Measurements from ENCODE around the gene DELE1. TPM values are rescaled to one million over a fixed set of nuclear protein-coding genes. Genes with fewer than 3 reads are reported as not detected.

The DELE1 gene
- total and polyA plus RNA-seq, 2 donors (not counting 1 experiment from before 2014, with no cell fraction given) = 38.6 to 40.5 TPM

- H3K27me3 ChIP-seq (ENCODE audit: control insufficient read depth, insufficient read depth, low read length) = no peaks in the 10 kb centered on the region
- H3K4me2 ChIP-seq (ENCODE audit: extremely low read depth, insufficient read depth, low read length) = no peak overlapping the region
- no peak for DNase-seq (ENCODE audit: low read depth in 2 of 2)
- peaks cover 8% of the 10 kb centered on the region for H3K79me2 ChIP-seq (ENCODE audit: control insufficient read depth, insufficient read depth, low read length)
- no peaks in the 10 kb centered on the region for H3K4me1 ChIP-seq (ENCODE audit: control insufficient read depth, extremely low read depth, insufficient read depth, low read length)
- no peaks in the 10 kb centered on the region for H3K9me3 ChIP-seq (ENCODE audit: control insufficient read depth, insufficient read depth, low read depth, low read length)
- H3K9ac ChIP-seq (ENCODE audit: insufficient read depth, low read length) = no peak overlapping the region
- H3K36me3 ChIP-seq (ENCODE audit: control insufficient read depth, insufficient read depth, low read length) = no peaks in the 10 kb centered on the region
- H2AFZ ChIP-seq (ENCODE audit: low read length) = no peak overlapping the region
- no peak overlapping the region for H3K27ac ChIP-seq (ENCODE audit: insufficient read depth, low read length)
- TF ChIP-seq CTCF (conservative IDR thresholded peaks at IDR 0.05 in 1 of 2, IDR thresholded peaks at IDR 0.05 in 1 of 2; ENCODE audit: low read depth in 1 of 2, low read length in 2 of 2) = no peak
- TF ChIP-seq EZH2 (IDR thresholded peaks at IDR 0.05; ENCODE audit: low read length, missing control alignments) = no peak
- H3K4me3 ChIP-seq (replicated peaks in 1 of 4; ENCODE audit: control extremely low read depth in 1 of 4, insufficient read depth in 1 of 4, low read depth in 3 of 4, low read length in 4 of 4) = no peak overlapping the region
- no peaks in the 10 kb centered on the region for H4K20me1 ChIP-seq (ENCODE audit: control insufficient read depth, extremely low read depth, insufficient read depth, low read length)
These were observed 41.4 kb downstream of the DELE1 start for GRCh38 chr5:141965071-141965470.

- no peaks in the 10 kb centered on the region for H3K36me3 ChIP-seq (ENCODE audit: control insufficient read depth, insufficient read depth, low read length)
- H3K9ac ChIP-seq (ENCODE audit: insufficient read depth, low read length) = no peak overlapping the region
- H2AFZ ChIP-seq (ENCODE audit: low read length) = no peak overlapping the region
- DNase-seq (ENCODE audit: low read depth in 2 of 2) = no peak
- peaks cover 6% of the 10 kb centered on the region for H3K4me1 ChIP-seq (ENCODE audit: control insufficient read depth, extremely low read depth, insufficient read depth, low read length)
- H3K9me3 ChIP-seq (ENCODE audit: control insufficient read depth, insufficient read depth, low read depth, low read length) = no peaks in the 10 kb centered on the region
- no peak overlapping the region for H3K4me3 ChIP-seq (replicated peaks in 1 of 4; ENCODE audit: control extremely low read depth in 1 of 4, insufficient read depth in 1 of 4, low read depth in 3 of 4, low read length in 4 of 4)
- H3K27ac ChIP-seq (ENCODE audit: insufficient read depth, low read length) = no peak overlapping the region
- H3K27me3 ChIP-seq (ENCODE audit: control insufficient read depth, insufficient read depth, low read length) = no peaks in the 10 kb centered on the region
- no peak overlapping the region for H3K4me2 ChIP-seq (ENCODE audit: extremely low read depth, insufficient read depth, low read length)
- no peak for TF ChIP-seq EZH2 (IDR thresholded peaks at IDR 0.05; ENCODE audit: low read length, missing control alignments)
- TF ChIP-seq CTCF (conservative IDR thresholded peaks at IDR 0.05 in 1 of 2, IDR thresholded peaks at IDR 0.05 in 1 of 2; ENCODE audit: low read depth in 1 of 2, low read length in 2 of 2) = no peak
- H4K20me1 ChIP-seq (ENCODE audit: control insufficient read depth, extremely low read depth, insufficient read depth, low read length) = no peaks in the 10 kb centered on the region
- peaks cover 17% of the 10 kb centered on the region for H3K79me2 ChIP-seq (ENCODE audit: control insufficient read depth, insufficient read depth, low read length)
These were observed 42.7 kb downstream of the DELE1 start for GRCh38 chr5:141966275-141966962.

GRCh38 chr5:141966963-141967333 lies 43.3 kb downstream of the DELE1 start:
- no peak overlapping the region for H3K27ac ChIP-seq (ENCODE audit: insufficient read depth, low read length)
- peaks cover 18% of the 10 kb centered on the region for H3K79me2 ChIP-seq (ENCODE audit: control insufficient read depth, insufficient read depth, low read length)
- no peaks in the 10 kb centered on the region for H3K36me3 ChIP-seq (ENCODE audit: control insufficient read depth, insufficient read depth, low read length)
- H3K4me1 ChIP-seq (ENCODE audit: control insufficient read depth, extremely low read depth, insufficient read depth, low read length) = peaks cover 6% of the 10 kb centered on the region
- H2AFZ ChIP-seq (ENCODE audit: low read length) = no peak overlapping the region
- H3K4me3 ChIP-seq (replicated peaks in 1 of 4; ENCODE audit: control extremely low read depth in 1 of 4, insufficient read depth in 1 of 4, low read depth in 3 of 4, low read length in 4 of 4) = no peak overlapping the region
- no peak for DNase-seq (ENCODE audit: low read depth in 2 of 2)
- H3K9ac ChIP-seq (ENCODE audit: insufficient read depth, low read length) = no peak overlapping the region
- no peaks in the 10 kb centered on the region for H4K20me1 ChIP-seq (ENCODE audit: control insufficient read depth, extremely low read depth, insufficient read depth, low read length)
- no peaks in the 10 kb centered on the region for H3K27me3 ChIP-seq (ENCODE audit: control insufficient read depth, insufficient read depth, low read length)
- no peak overlapping the region for H3K4me2 ChIP-seq (ENCODE audit: extremely low read depth, insufficient read depth, low read length)
- no peaks in the 10 kb centered on the region for H3K9me3 ChIP-seq (ENCODE audit: control insufficient read depth, insufficient read depth, low read depth, low read length)
- TF ChIP-seq EZH2 (IDR thresholded peaks at IDR 0.05; ENCODE audit: low read length, missing control alignments) = no peak
- TF ChIP-seq CTCF (conservative IDR thresholded peaks at IDR 0.05 in 1 of 2, IDR thresholded peaks at IDR 0.05 in 1 of 2; ENCODE audit: low read depth in 1 of 2, low read length in 2 of 2) = no peak

Data from fibroblast of lung (primary cell).